ENCODE measurements around the gene CENPO.

Gene CENPO

DNA sequence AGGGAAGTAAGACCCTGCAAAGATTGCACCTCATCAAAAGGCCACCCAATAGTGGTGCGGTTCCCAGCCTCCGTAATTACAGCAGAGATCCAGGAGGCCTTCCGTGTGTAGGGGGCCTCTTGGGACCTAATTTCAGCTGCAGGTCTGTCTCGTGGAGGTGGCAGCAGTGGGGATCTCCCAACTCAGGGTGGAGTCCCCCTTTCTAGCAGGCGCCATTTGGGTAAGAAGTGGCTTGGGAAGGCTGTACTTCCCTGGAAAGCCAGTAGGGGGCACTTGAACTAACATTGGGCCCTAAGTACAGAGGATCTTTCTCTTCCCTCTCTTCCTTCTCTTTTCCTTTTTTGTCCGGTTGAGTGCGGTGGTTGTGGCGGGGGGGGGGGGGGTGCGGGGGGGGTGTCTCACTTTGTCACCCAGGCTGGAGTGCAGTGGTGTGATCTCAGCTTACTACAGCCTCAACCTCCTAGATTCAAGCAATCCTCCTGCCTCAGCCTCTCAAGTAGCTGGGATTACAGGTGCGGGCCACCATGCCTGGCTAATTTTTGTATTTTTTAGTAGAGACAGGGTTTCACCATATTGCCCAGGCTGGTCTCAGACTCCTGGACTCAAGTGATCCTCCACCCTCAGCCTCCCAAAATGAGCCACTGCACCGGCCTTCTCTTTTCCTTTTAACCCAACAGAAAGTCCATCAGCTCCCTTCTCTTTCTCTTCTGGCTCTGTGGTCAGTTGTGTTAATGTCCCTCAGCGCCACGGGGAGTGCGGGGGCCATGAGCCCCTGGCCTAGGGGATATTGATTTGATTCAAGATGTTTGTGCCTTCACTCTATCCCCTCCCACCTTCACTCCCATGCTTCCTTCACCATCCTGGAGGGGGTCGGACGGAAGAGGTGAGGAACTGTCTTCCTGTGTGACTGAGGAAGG, 32.0 kb downstream of the CENPO start:
- DNase-seq (ENCODE audit: low read depth): no peak

DNA sequence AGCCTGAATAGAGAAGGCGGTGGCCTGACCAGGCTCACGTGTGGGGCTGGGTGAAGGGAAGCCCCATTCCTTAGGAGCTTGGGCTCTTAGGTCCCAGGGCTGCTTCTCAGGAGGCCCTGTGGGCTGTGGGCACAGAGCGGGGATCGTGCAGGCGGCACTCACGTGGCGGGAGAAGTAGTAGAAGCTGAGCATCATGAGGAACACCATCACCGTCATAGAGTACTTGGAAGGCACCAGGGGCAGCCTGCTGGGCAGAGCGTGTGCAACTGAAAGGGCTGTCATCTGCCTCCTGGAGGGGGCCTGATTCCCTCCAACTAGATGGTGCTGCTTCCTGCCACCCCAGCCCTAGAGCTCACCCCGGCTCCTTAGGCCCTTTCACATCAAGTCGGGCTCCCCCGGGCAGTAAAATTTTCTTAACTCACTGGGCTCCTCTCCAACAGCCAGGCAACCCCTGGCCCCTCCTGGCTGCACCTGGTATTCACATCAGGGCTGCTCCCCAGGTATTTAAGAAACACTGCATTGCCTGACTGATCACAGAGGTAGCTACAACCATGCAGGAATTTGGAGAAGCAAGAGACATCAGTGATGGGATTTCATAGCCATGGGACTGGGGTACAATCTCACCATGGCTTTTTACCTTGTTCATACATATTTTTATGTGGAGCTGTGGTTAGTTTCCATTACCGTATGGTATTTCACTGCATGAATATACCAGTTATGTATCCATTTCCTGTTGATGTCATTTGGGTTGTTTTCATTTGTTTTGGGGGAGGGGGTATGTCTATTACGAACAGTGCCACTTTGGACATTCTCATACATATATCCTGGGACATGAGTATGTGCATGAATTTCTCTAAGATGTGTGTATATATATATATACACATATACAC, 32.9 kb downstream of the CENPO start:
- peak; percentile 38 for DNase-seq (ENCODE audit: low read depth)

DNA sequence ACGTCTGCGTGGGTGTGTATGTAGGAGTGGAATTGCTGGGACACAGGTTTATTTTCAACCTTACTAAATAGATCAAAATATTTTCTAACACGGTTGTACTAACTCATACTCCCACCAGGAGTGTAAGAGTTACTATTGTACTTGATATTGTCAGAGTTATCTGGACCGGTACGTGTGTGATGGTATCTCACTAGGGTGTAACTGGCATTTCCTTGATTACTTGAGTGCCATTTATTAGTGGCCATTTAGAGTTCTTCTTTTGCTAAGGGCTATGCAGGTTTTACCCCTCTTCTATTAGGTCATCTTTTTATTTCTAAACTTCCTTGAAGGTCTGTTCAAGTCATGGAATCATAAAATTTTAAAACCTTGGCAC, 33.5 kb downstream of the CENPO start:
- no peak for DNase-seq (ENCODE audit: low read depth)

DNA sequence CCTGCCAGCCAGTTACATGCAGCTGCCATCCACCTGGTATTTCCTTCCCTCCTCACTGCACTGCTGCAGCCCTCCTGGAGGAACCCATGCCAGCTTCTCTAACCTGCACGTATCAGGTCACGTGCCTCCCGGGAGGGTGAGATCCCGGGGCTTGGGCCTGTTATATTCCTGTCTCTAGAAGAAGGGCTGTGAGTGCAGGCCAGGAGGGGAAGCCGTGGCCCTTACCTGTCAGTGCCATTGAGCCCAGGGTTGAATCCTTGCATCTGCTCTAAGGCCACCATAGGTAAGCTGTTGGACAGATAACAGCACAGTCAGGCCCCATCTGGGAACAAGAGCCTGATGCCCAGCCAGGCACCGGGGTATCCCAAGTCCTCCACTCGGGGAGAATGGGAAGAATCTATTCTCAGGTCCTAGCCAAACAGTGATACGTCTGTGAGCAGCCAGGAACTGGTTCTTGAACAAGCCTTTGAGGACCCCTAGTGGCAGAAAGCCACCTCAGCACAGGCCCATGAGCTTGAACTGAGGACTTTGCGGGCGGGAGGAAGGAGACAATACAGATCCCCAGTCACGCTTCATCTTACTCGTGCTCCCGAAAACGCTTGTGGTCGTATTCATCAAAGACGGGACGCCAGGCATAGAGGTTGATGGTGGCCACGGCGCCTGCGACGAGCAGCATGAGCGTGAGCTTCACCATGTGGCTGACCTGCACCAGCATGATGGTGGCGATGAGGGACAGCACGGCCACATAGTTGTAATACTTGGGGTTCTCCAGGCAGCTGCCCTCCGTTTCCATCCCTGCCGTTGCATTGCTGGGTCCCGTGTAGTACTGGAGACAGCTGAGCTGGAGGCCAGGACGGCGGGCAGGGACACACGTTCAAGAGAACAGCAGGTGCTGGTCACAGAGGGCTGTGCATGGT, 34.4 kb downstream of the CENPO start:
- DNase-seq (ENCODE audit: low read depth): peak; percentile 88

DNA sequence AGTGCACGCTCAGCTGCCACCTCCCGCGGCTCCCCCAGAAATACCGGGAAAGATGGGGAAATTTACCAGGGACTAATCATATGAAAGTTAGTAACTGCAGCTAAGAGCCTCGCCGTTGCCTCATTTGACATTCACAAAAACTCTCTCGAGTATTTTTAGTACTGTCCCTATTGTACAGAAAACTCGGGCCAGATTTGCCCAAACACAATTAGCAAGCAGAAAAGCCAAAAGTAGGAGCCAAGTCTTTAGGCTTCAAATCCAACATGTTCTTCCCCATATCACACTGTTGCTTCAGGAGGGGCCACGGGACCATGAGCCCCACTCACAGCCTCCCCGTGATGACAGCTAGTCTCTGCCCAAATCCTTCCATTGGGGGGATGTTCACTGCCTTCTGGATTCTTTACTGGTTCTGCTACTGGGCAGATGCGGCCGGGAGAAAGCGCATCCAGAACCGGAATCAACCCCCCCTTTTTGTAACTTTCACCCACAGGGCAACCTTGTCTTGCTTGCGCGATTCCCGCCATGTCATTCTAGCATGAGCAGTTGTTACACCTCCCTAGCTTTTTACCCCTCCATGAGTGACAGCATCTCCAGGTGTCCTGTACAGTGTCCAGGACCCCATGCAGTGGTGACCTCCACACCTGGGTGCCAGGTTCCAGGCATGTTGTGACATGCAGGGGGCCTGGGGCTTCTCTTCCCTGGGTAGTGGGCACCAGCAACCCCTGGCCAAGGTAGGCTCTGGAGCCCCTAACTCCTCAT, 35.2 kb downstream of the CENPO start:
- no peak for DNase-seq (ENCODE audit: low read depth)

DNA sequence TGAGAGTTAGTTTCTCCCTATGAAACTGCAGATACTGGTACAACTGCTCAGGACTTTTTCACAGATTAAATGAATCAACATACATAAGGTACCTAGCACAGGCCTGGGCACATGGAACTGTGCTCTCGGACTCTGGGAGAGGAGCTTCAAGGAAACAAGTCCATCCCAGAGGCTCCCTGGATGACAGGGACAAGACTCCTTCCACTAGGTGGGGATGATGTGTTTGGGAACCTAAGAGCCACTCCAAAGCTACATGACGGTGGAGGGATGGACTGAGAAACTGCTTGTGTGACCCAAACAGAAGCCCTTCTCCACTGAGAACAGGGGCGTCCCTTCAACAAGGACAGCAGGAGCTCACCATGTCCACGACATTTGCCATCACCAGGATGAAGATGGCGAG, 37.1 kb downstream of the CENPO start:
- peak; percentile 42 for DNase-seq (ENCODE audit: low read depth)

DNA sequence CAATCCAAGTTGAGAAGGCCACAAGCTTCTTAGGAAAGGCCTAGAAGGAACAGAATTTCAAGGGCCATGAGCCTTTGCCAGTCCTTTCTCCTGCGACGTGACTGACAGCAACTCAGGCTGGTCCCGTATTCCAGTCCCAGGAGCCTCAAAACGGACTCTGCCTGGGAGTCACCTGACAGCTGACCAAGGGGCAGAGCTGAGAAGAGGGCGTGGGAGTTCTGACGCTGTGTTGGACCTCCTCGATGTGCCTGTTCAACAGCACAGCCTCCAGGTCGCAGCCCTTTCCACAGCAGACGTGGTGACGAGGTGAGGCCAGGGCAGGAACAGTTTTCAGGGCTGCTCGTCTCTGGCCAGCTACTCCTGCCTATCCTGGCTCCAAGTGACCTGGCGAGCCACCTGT, 37.6 kb downstream of the CENPO start:
- DNase-seq (ENCODE audit: low read depth): no peak

DNA sequence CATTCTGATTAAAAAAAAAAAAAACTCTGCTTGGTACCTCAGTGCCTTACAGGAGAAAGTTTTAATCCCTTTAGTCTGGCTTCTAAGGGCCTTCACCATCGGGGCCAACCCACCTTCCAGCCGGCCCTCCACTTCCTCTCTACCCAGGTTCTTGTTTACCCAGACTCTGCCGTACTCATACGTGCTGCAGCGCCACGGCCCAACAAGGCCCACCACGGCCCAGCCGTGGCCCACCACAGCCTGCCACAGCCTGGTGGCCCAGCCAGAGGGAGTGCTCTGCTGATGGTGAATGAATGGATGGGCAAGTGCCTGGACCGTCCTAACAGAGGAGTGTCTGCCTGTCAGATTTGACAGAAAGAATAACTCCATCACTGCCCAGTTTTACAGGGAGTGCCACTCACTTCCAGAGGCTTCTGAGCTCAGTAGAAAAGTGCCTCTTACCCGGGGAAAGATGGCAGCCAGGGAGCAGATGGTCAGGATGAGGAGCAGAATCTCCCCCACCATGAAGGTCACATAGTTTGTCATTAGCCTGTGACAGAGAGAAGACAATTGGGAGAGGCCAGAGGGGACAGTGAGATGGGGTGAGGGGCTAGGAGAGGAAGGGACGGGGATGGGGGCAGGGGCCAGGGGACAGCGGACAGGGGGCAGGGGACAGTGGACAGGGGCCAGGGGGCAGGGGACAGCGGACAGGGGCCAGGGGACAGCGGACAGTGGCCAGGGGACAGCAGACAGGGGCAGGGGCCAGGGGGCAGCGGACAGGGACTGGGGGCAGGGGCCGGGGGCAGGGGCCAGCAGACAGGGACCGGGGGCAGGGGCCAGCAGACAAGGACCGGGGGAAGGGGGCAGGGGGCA, 38.2 kb downstream of the CENPO start:
- no peak for DNase-seq (ENCODE audit: low read depth)

DNA sequence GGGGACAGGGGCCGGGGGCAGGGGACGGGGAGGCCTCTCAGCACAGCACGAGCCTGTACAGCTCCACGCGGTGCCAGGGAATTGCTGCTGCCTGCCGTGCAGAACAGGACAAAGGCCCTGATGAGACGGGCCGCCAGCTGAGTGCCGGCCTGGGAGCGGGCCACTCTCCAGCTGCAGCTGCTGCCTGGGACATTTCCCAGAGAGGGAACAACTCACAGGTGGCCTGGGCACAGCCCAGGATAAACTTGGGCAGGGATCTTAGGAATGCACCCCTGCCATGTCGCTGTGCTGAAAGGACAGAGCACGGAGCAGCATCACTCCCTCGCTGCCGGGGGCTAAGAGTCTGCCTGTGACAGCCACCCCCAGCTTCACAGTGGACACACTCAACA, 38.8 kb downstream of the CENPO start:
- DNase-seq (ENCODE audit: low read depth): no peak

DNA sequence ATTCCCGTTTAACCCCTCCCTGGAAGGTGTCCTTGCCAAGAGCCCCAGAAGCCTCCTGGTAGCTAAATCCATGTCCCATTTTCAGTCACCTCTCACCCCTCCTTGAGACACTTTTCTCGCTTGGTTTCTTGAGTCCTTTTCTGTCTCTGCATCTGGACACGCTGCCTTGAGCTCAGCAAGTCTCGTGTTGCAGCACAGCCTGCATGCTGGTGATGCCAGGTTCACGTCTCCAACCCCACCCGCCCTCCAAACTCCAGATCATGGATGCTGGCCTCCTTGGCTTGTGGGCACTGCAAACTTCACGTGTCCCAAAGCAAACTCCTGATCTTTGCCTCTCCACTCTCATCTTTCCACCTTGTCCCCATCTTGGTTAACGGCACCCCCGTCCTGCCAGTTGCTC, 39.3 kb downstream of the CENPO start:
- DNase-seq (ENCODE audit: low read depth): no peak

DNA sequence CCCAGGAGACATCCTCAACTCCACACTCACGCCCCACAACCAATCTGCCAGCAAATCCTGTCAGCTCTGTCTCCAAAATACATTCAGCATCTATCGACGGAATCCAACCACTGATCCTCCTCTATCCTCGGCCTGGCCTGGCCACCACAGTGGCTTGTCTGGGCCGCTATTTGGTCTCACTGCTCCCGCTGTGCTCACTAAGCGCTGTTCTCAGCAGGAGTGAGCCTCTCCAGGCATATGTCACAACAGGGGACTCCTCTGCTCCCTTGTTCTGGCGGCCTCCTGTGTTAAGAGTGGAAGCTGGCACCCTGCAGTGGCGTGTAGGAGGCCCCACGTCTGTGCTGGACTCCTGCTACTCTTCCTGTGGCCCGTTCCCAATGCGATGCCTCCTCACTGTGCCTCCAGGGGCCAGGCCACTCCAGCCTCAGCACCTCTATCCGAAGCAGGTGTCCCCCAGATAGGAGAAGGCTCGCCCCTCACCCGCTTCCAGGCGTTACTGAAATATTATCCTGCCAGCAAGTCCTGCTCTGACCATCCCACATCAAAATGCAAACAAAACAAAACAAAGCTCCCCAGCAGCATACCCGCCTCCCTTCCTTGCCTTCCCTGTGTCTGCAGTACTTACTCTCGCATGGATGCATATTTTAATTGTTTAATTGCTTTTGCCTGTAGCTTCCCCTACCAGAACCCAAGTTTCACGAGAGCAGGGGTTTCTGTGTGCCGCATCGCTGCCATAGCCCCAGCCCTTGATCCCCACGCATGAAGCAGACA, 39.9 kb downstream of the CENPO start:
- no peak for DNase-seq (ENCODE audit: low read depth)

DNA sequence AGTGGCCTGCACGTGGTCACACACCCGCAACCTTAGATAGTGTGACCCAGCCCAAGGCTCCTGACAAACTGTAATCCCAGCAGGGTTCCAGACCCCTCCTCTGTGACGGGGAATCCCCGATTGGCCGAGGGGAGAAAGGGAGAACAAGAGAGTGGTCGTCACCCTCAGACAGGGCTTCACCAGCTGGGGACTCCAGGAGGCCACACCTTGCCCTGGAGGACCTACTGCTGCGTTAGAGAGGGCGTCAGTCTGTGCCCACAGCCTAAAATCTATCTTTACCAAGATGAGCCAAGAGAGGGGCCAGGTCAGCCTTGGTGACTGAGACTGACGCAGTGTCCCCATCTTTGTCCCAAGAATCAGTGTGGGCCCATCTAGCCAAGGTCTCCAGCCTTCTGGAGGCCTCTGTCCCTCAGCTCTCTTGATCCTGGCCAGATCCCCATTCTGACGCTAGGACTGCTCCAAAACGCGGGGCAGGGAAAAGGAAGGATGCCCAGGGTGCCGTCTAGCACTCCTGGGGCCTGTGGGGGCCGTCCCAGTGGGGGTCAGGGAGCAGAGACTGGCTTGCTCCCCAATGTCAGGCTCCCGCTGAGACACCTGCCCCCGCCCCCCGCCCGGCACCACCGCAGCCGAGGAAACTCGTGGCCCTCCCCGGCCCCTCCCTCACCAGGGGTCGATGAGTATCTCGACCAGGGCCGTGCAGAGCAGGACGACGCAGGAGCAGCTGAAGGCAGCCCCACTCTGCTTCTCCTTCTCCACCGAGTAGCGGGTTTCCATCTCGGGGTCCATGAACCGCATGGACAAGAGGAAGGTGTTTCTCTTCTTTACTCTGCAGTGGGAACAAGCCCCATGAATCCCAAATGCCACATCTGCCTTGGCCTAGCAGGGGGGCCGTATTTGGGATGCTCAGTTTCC, 40.9 kb downstream of the CENPO start:
- DNase-seq (ENCODE audit: low read depth): no peak

DNA sequence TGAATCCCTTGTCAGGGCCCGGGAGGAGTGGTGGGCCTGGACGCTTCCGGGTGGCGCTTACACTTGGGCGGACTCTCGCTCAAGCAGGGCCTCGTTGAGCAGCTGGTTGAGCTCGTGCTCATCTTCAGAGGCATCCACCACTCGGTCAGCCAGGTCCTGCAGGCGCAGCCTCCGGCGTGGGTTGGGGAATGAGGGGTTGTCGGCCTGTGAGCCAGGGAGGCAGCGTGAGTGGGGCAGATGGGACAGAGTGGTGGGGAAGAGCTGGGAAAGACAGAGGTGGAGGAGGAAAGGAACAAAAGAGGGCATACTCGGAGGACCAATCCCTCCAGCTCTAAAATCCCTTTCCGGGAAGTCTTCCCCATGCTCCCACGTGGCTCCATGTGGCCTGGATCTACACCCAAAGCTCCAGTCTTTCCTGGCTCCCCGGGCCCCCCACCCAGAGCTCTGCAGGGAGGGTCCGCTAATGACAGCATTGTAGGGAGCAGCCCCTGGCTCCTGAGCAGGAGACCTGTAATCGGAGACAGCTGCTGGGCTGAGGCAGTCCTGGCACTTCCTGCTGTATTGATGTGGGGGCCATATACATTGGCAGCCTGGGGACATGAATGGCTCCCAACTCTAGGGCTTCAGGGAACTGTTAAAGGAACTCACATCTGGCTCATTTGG, 41.6 kb downstream of the CENPO start:
- DNase-seq (ENCODE audit: low read depth): no peak

DNA sequence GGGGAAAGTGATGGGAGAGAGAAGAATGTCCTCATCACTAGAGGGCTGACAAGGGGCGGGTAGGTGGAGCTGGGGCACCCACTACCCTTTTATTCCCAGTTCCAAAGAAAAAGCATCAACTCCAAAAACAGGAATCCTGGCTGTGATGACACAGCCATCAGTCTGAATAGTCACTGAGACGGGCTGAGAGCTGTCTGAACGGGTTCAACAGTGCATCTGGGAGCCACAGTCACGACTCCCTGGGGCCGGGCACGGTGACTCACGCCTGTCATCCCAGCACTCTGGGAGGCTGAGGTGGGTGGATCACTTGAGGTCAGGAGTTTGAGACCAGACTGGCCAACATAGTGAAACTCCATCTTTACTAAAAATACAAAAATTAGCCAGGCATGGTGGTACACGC, 42.2 kb downstream of the CENPO start:
- peak; percentile 65 for DNase-seq (ENCODE audit: low read depth)

DNA sequence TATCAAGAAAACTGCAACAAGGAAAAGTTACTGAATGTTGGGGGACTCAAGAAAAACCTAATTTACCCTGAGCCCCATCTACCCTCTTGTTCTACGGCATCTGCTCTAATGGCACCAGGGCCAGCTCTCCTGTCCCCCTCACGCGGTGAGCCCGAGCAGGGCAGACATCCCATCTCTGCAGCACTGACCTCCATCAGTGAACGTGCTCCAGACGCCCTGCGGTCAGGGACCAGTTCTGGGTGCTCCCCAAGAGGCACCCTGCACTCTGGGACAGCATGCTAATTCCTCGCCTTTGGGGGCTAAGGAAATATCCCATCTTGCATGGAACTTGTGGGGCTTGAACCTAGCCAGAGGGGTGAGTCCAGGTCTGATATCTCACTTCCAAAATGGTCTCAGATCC, 43.0 kb downstream of the CENPO start:
- no peak for DNase-seq (ENCODE audit: low read depth)

DNA sequence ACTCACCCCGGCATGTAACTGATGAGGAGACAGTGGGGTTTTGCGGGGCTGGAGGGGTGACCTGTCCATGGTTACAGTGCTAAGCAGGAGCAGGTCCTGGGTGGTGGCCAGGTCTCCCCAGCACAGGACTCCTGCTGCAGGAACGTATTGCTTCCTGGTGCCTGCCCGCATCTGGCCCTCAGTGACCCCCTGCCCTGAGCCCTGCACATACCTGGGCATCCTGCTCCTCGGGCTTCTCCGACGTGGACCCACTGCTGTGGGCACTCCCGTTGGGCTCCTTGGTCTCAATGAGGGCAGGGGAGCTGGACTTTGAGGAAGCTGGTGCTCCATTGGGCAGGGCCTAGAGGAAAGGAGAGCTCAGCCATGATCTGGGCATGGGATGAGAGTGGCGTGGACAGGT, 43.5 kb downstream of the CENPO start:
- no peak for DNase-seq (ENCODE audit: low read depth)

DNA sequence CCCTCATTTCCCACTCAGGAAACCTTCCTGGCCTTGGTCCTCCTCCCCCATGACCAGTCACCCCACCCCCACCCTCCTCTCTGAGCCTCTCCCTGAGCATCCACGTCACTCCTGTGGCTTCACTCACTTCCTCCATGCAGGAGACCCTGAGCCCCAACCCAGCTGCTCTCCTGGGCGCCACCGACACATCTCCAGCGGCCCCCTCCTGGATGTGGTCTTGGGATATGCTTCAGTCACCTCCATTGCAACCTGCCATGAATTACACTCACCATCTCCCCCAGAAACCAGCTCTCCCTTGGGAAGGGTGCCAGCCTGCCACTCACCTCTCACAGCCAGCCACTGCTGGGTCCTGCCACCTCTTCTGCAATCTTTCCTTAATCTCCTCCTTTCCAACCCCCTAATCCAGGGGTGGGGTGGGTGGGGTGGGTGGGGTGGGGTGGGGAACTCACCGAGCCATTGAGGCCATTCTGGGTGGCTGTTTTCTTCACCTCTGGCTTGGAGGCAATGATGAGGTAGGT, 44.8 kb downstream of the CENPO start:
- no peak for DNase-seq (ENCODE audit: low read depth)

DNA sequence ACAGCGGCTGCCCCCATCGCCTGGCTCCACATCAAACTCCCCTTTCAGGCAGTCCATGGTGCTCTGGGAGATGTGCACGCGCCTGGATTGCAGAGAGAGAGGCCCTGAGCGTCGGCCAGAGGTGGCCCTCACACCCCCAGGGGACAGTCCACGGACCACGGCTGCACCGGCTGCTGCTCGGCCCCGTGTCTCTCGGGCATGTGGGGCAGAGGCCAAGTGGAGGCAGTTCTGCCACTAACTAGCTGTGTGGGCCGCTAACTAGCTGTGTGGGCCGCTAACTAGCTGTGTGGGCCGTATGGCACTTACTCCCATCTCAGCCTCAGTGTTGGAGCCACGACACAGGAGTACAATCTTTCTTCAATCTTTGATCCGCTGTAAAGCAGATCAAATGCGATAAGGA, 45.3 kb downstream of the CENPO start:
- no peak for DNase-seq (ENCODE audit: low read depth)
